A549 treated with RU486 at 1 μM for 4 hours (cell line): ENCODE results near the gene DES. TPM values are rescaled to one million over a fixed set of nuclear protein-coding genes. Genes with fewer than 3 reads are reported as not detected.

Experiments used
- total RNA-seq: library from RNA; stranded (reverse); fragments of 200-300 nt; extraction: Qiagen RNA extraction; gene quantifications from 5 replicates; pipeline ENCODE4 v1.2.3, GENCODE V29; 2022; ENCODE audit warnings: low read depth

Gene DES
- 0.05 to 0.24 TPM (median 0.13 TPM) in 3 of 5 replicates, not detected in the others for total RNA-seq

DNA sequence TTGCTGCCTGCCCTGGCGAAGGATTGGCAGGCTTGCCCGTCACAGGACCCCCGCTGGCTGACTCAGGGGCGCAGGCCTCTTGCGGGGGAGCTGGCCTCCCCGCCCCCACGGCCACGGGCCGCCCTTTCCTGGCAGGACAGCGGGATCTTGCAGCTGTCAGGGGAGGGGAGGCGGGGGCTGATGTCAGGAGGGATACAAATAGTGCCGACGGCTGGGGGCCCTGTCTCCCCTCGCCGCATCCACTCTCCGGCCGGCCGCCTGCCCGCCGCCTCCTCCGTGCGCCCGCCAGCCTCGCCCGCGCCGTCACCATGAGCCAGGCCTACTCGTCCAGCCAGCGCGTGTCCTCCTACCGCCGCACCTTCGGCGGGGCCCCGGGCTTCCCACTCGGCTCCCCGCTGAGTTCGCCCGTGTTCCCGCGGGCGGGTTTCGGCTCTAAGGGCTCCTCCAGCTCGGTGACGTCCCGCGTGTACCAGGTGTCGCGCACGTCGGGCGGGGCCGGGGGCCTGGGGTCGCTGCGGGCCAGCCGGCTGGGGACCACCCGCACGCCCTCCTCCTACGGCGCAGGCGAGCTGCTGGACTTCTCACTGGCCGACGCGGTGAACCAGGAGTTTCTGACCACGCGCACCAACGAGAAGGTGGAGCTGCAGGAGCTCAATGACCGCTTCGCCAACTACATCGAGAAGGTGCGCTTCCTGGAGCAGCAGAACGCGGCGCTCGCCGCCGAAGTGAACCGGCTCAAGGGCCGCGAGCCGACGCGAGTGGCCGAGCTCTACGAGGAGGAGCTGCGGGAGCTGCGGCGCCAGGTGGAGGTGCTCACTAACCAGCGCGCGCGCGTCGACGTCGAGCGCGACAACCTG, at the start of gene DES:
Gene DES, plus strand, starts transcription at position 223 of the 857 bp plus-strand sequence. Its CDS starts 86 bp downstream, at position 309.

DNA sequence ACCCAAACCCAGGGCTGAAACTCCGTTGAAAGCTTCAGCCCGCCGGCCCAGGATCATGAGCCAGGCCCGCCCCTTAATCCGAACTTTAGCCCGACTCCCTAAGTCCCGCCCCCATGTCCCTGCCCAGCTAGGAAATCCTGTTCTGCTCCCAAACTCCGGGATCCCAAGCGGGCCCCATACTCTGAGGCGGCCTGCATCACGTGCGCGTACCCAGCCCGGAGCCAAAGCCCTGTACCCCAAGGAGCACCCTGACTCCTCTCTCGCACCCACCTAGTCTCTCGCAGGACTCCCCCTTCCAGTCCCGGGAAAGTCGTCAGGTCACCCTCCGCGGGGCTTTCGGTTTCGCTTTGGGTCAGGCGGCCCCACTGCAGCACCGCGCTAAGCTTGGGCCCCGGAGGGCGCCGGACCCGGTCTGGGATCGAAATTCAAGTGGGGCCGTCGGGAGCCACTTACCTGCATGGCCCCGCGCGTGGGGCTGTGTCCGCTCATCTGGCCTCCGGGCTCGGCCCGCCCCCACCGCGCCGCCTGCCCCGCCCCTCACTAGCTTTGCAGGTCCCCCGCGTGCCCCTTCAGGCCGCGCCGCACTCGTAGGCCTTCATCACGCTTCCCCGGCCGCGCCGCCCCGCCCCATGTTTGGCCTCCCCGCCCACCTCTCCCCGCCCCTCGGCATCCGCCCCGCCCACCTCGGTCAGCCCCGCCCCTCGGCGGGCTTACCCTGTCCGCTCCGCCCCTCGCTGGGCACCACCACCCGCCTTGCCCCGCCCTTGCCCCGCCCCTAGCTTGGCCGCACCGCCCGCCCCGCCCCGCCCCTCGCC, 30.7 kb upstream of the DES start, which contains the start of gene DNPEP:
Gene DNPEP, minus strand, starts transcription at position 607 of the 815 bp plus-strand sequence. Its CDS starts 118 bp downstream, at position 489.

GRCh38 chr2:219434718-219435525, 16.7 kb downstream of the DES start, which contains the start of gene SPEG:
SPEG (plus strand) TSS chr2:219434843; CDS start chr2:219434978, 135 bp downstream.

Other genes with a start within 250 kb of the DES start
- 0.19 to 0.90 TPM (median 0.53 TPM) in 5 replicates for gene SLC23A3, start 248.3 kb upstream of the DES start, total RNA-seq
- 33.7 to 47.7 TPM (median 45.3 TPM) in 5 replicates for gene CNPPD1, start 241.5 kb upstream of the DES start, total RNA-seq
- gene RETREG2, start 240.1 kb upstream of the DES start, total RNA-seq = 58.9 to 85.7 TPM (median 81.2 TPM) in 5 replicates
- 14.4 to 22.8 TPM (median 19.2 TPM) in 5 replicates for gene ZFAND2B, start 211.6 kb upstream of the DES start, total RNA-seq
- gene ABCB6, start 199.4 kb upstream of the DES start, total RNA-seq = 22.5 to 37.5 TPM (median 30.4 TPM) in 5 replicates
- gene ATG9A, start 188.7 kb upstream of the DES start, total RNA-seq = 42.3 to 53.2 TPM (median 50.2 TPM) in 5 replicates
- 15.1 to 22.0 TPM (median 17.7 TPM) in 5 replicates for gene ANKZF1, start 188.6 kb upstream of the DES start, total RNA-seq
- gene GLB1L, start 172.9 kb upstream of the DES start, total RNA-seq = 5.0 to 6.8 TPM (median 6.8 TPM) in 5 replicates
- gene STK16, start 172.9 kb upstream of the DES start, total RNA-seq = 27.5 to 32.6 TPM (median 31.0 TPM) in 5 replicates
- gene TUBA4B, start 165.1 kb upstream of the DES start, total RNA-seq = 0.18 to 0.69 TPM (median 0.35 TPM) in 5 replicates
- gene TUBA4A, start 164.5 kb upstream of the DES start, total RNA-seq = 332 to 451 TPM (median 366 TPM) in 5 replicates
- 40.3 to 55.4 TPM (median 48.6 TPM) in 5 replicates for gene DNAJB2, start 139.0 kb upstream of the DES start, total RNA-seq
- 0.87 to 2.0 TPM (median 1.3 TPM) in 5 replicates for gene PTPRN, start 109.0 kb upstream of the DES start, total RNA-seq
- gene RESP18, start 85.6 kb upstream of the DES start, total RNA-seq = not detected in 5 replicates
- gene DNPEP, start 30.5 kb upstream of the DES start, total RNA-seq = 51.3 to 65.5 TPM (median 63.4 TPM) in 5 replicates
- 5.1 to 7.8 TPM (median 6.5 TPM) in 5 replicates for gene SPEG, start 16.5 kb downstream of the DES start, total RNA-seq
- 33.3 to 39.2 TPM (median 37.5 TPM) in 5 replicates for gene GMPPA, start 80.5 kb downstream of the DES start, total RNA-seq
- 0.05 to 0.07 TPM in 2 of 5 replicates, not detected in the others for gene ASIC4, start 96.1 kb downstream of the DES start, total RNA-seq
- gene CHPF, start 125.4 kb downstream of the DES start, total RNA-seq = 17.5 to 36.2 TPM (median 29.9 TPM) in 5 replicates
- 0.47 to 1.3 TPM (median 0.95 TPM) in 5 replicates for gene TMEM198, start 125.7 kb downstream of the DES start, total RNA-seq
- gene OBSL1, start 153.2 kb downstream of the DES start, total RNA-seq = 17.0 to 24.0 TPM (median 20.1 TPM) in 5 replicates
- gene INHA, start 153.9 kb downstream of the DES start, total RNA-seq = 0.17 to 0.81 TPM (median 0.51 TPM) in 5 replicates
- 13.4 to 20.4 TPM (median 16.7 TPM) in 5 replicates for gene STK11IP, start 179.5 kb downstream of the DES start, total RNA-seq
- 1.7 to 3.4 TPM (median 2.3 TPM) in 5 replicates for gene SLC4A3, start 209.3 kb downstream of the DES start, total RNA-seq